Smooth muscle cell of the pulmonary artery (primary cell): ENCODE data around the gene UCMA. TPM values are rescaled to one million over a fixed set of nuclear protein-coding genes. Genes with fewer than 3 reads are reported as not detected.

Experiments used
- total RNA-seq: library from RNA; depleted of rRNA; stranded (reverse); fragments of >200 nt; gene quantifications from 2 replicates; pipeline ENCODE4 v1.2.3, GENCODE V29; 2014

The UCMA gene
- total RNA-seq = not detected in 2 replicates

GRCh38 chr10:13234172-13234571 is at the start of gene UCMA:
UCMA (minus strand) TSS chr10:13234374; CDS start chr10:13234258, 116 bp downstream.

Other genes with a start within 250 kb of the UCMA start
- 23.1 and 64.4 TPM in 2 replicates for gene CCDC3, start 232.7 kb downstream of the UCMA start, total RNA-seq
- gene OPTN, start 134.2 kb downstream of the UCMA start, total RNA-seq = 107 and 108 TPM in 2 replicates
- 2.0 and 2.5 TPM in 2 replicates for gene MCM10, start 72.8 kb downstream of the UCMA start, total RNA-seq
- 13.9 and 21.5 TPM in 2 replicates for gene PHYH, start 65.7 kb upstream of the UCMA start, total RNA-seq
- 24.5 and 26.0 TPM in 2 replicates for gene SEPHS1, start 113.9 kb upstream of the UCMA start, total RNA-seq